Uterus (tissue), 2 donors: ENCODE measurements around the gene GALNT18.

Experiments used
- CTCF ChIP-seq, 4 experiments: fragments of 200-600 bp in 2 of 4; fragments of 450-650 bp in 2 of 4; sonication (generic) in 2 of 4; IDR thresholded peaks; one replicate each; pipeline ENCODE4 v1.5.1; 2016 to 2019; ENCODE audit warnings: antibody characterized with exemption in 4 of 4, mild to moderate bottlenecking in 2 of 4, moderate library complexity in 1 of 4
- POLR2A ChIP-seq, 2 donors: fragments of 450-650 bp; IDR thresholded peaks; one replicate each; pipeline ENCODE4 v1.6.1; 2016; ENCODE audit warnings: antibody characterized with exemption in 2 of 2, mild to moderate bottlenecking in 1 of 2, moderate library complexity in 1 of 2

- TF ChIP-seq POLR2A (IDR thresholded peaks at IDR 0.05) (no peak), CTCF (IDR thresholded peaks at IDR 0.05) (no peak)
These were observed 299.7 kb downstream of the GALNT18 start for GRCh38 chr11:11322101-11322500.
